ENCODE results near the gene MCHR2.
"Not testable (repeated sequence)": the region's sequence is repeated elsewhere in the genome, so short reads cannot be mapped to it uniquely, and the experiment has no call there.

MCHR2 gene

GRCh38 chr6:99993533-99994251 is at the start of gene MCHR2:
Gene MCHR2, minus strand, starts transcription at chr6:99994223. Its CDS starts 38,076 bp downstream, at chr6:99956147.
- no peak for DNase-seq (ENCODE audit: extremely low read depth, low read depth)
- no peak for TF ChIP-seq CTCF (IDR thresholded peaks at IDR 0.05; ENCODE audit: low read depth, low read length, missing control alignments)
- H3K4me3 ChIP-seq (replicated peaks; ENCODE audit: low read depth, low read length) = peak within 1 kb of the TSS; percentile 46

- not testable (repeated sequence) for H3K4me3 ChIP-seq (replicated peaks; ENCODE audit: low read depth, low read length); DNase-seq (ENCODE audit: extremely low read depth, low read depth)
Measured at GRCh38 chr6:100038546-100038945, 44.5 kb upstream of the MCHR2 start.

GRCh38 chr6:100035873-100036653 is 42.0 kb upstream of the MCHR2 start:
- DNase-seq (ENCODE audit: extremely low read depth, low read depth) = no peak
- no peak for TF ChIP-seq CTCF (IDR thresholded peaks at IDR 0.05; ENCODE audit: low read depth, low read length, missing control alignments)
- no peak overlapping the region for H3K4me3 ChIP-seq (replicated peaks; ENCODE audit: low read depth, low read length)

- TF ChIP-seq CTCF (IDR thresholded peaks at IDR 0.05; ENCODE audit: low read depth, low read length, missing control alignments) = no peak
Measured at GRCh38 chr6:100023798-100024197, 29.8 kb upstream of the MCHR2 start.

GRCh38 chr6:100022847-100023246 is 28.8 kb upstream of the MCHR2 start:
- no peak overlapping the region for H3K4me3 ChIP-seq (replicated peaks; ENCODE audit: low read depth, low read length)
- no peak for DNase-seq (ENCODE audit: extremely low read depth, low read depth)

More at GRCh38 chr6:100023798-100024197, 29.8 kb upstream of the MCHR2 start:
- no peak overlapping the region for H3K4me3 ChIP-seq (replicated peaks; ENCODE audit: low read depth, low read length)
- DNase-seq (ENCODE audit: extremely low read depth, low read depth) = no peak

GRCh38 chr6:100008857-100009256 is 14.8 kb upstream of the MCHR2 start:
- no peak for TF ChIP-seq CTCF (IDR thresholded peaks at IDR 0.05; ENCODE audit: low read depth, low read length, missing control alignments)
- no peak for DNase-seq (ENCODE audit: extremely low read depth, low read depth)
- H3K4me3 ChIP-seq (replicated peaks; ENCODE audit: low read depth, low read length) = no peak overlapping the region

More at GRCh38 chr6:100022847-100023246, 28.8 kb upstream of the MCHR2 start:
- no peak for TF ChIP-seq CTCF (IDR thresholded peaks at IDR 0.05; ENCODE audit: low read depth, low read length, missing control alignments)

- peak; percentile 95 for TF ChIP-seq CTCF (IDR thresholded peaks at IDR 0.05; ENCODE audit: low read depth, low read length, missing control alignments)
- peak; percentile 21 for DNase-seq (ENCODE audit: extremely low read depth, low read depth)
- H3K4me3 ChIP-seq (replicated peaks; ENCODE audit: low read depth, low read length) = no peak overlapping the region
Measured at GRCh38 chr6:100001915-100002388, 7.9 kb upstream of the MCHR2 start.

All from HFF-Myc (cell line).